ENCODE measurements around the gene RTN4.

RTN4 gene

GRCh38 chr2:55048508-55049042 is 1.7 kb downstream of the RTN4 start:
- Histone ChIP-seq H3K4me1 (ENCODE audit: insufficient read depth, low read length) (peaks cover 62% of the 10 kb centered on the region), H3K27ac (ENCODE audit: low read length) (peak overlapping the region; percentile 92), H3K27me3 (ENCODE audit: insufficient read depth, low read length, poor library complexity) (no peaks in the 10 kb centered on the region), H3K9ac (ENCODE audit: low read depth, low read length) (peak overlapping the region; percentile 79), H3K79me2 (ENCODE audit: insufficient read depth, low read length) (peaks cover 92% of the 10 kb centered on the region), H3K36me3 (ENCODE audit: insufficient read depth, low read length) (peaks cover 19% of the 10 kb centered on the region), H2AFZ (ENCODE audit: low read depth, low read length) (peak overlapping the region; percentile 68; the same call in 1 of the 2 replicates), H3K9me3 (ENCODE audit: insufficient read depth, low read length, severe bottlenecking) (no peaks in the 10 kb centered on the region), H3K4me2 (ENCODE audit: insufficient read depth, low read length) (peak overlapping the region; percentile 82), H4K20me1 (ENCODE audit: insufficient read depth, low read length) (peaks cover 44% of the 10 kb centered on the region), H3K4me3 (ENCODE audit: low read depth in 1 of 2, low read length in 2 of 2) (peak overlapping the region; percentile 76 to 82; a peak in 3 of 4 replicates)
- ATAC-seq (ENCODE audit: insufficient read depth, low read depth) (no peak), DNase-seq (no peak)
- TF ChIP-seq, protein P1, sequence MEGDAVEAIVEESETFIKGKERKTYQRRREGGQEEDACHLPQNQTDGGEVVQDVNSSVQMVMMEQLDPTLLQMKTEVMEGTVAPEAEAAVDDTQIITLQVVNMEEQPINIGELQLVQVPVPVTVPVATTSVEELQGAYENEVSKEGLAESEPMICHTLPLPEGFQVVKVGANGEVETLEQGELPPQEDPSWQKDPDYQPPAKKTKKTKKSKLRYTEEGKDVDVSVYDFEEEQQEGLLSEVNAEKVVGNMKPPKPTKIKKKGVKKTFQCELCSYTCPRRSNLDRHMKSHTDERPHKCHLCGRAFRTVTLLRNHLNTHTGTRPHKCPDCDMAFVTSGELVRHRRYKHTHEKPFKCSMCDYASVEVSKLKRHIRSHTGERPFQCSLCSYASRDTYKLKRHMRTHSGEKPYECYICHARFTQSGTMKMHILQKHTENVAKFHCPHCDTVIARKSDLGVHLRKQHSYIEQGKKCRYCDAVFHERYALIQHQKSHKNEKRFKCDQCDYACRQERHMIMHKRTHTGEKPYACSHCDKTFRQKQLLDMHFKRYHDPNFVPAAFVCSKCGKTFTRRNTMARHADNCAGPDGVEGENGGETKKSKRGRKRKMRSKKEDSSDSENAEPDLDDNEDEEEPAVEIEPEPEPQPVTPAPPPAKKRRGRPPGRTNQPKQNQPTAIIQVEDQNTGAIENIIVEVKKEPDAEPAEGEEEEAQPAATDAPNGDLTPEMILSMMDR (IDR thresholded peaks at IDR 0.05; ENCODE audit: borderline replicate concordance, extremely low read depth, low read length, poor library complexity, severe bottlenecking), result no peak
- TF ChIP-seq EZH2 (IDR thresholded peaks at IDR 0.05; ENCODE audit: borderline replicate concordance, low read depth, low read length, severe bottlenecking), result no peak

- H4K20me1 ChIP-seq (ENCODE audit: insufficient read depth, low read length), result peaks cover 50% of the 10 kb centered on the region
Observed at GRCh38 chr2:55047677-55048299, 2.5 kb downstream of the RTN4 start.

DNA sequence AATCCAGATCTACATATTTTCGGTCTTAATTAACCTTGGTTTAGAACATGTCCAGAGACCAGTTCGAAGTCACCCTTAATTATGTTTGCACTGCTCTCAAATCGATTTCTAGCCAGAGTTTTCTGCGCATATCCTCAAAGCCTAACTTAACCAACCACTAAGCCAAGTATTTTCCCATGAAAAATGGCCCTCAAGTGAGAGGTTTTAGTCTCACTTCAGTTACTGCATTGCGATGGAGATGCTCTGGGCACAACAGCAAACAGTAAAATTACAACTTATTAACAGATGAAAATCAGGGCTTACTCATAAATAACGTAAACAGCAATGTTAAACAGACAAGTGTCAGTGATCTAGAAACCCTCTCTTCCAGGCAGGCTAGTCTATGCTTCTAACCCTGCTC is 4.5 kb downstream of the RTN4 start:
- Histone ChIP-seq H3K4me2 (ENCODE audit: insufficient read depth, low read length) (peak overlapping the region; percentile 82), H2AFZ (ENCODE audit: low read depth, low read length) (no peak overlapping the region), H3K27ac (ENCODE audit: low read length) (peak overlapping the region; percentile 27; the same call in 1 of the 2 replicates), H3K4me1 (ENCODE audit: insufficient read depth, low read length) (peaks cover 42% of the 10 kb centered on the region), H3K9ac (ENCODE audit: low read depth, low read length) (no peak overlapping the region), H3K9me3 (ENCODE audit: insufficient read depth, low read length, severe bottlenecking) (no peaks in the 10 kb centered on the region), H3K79me2 (ENCODE audit: insufficient read depth, low read length) (peaks cover 95% of the 10 kb centered on the region), H3K36me3 (ENCODE audit: insufficient read depth, low read length) (peaks cover 19% of the 10 kb centered on the region), H4K20me1 (ENCODE audit: insufficient read depth, low read length) (peaks cover 52% of the 10 kb centered on the region), H3K4me3 (ENCODE audit: low read depth in 1 of 2, low read length in 2 of 2) (peak overlapping the region in 1 of 2 experiments; percentile 43; a peak in 2 of 4 replicates), H3K27me3 (ENCODE audit: insufficient read depth, low read length, poor library complexity) (no peaks in the 10 kb centered on the region)
- no peak for ATAC-seq (ENCODE audit: insufficient read depth, low read depth)
- TF ChIP-seq, protein P1 (IDR thresholded peaks at IDR 0.05; ENCODE audit: borderline replicate concordance, extremely low read depth, low read length, poor library complexity, severe bottlenecking), result no peak
- no peak for TF ChIP-seq EZH2 (IDR thresholded peaks at IDR 0.05; ENCODE audit: borderline replicate concordance, low read depth, low read length, severe bottlenecking)
- no peak for DNase-seq

More at GRCh38 chr2:55047677-55048299, 2.5 kb downstream of the RTN4 start:
- no peaks in the 10 kb centered on the region for H3K27me3 ChIP-seq (ENCODE audit: insufficient read depth, low read length, poor library complexity)
- peak overlapping the region; percentile 82 for H3K4me2 ChIP-seq (ENCODE audit: insufficient read depth, low read length)
- peak overlapping the region; percentile 79 for H3K9ac ChIP-seq (ENCODE audit: low read depth, low read length)
- peaks cover 54% of the 10 kb centered on the region for H3K4me1 ChIP-seq (ENCODE audit: insufficient read depth, low read length)
- H3K36me3 ChIP-seq (ENCODE audit: insufficient read depth, low read length), result peaks cover 19% of the 10 kb centered on the region
- DNase-seq (peak; percentile 24), ATAC-seq (ENCODE audit: insufficient read depth, low read depth) (no peak)
- peak overlapping the region; percentile 70 for H3K27ac ChIP-seq (ENCODE audit: low read length)
- H3K4me3 ChIP-seq (ENCODE audit: low read depth in 1 of 2, low read length in 2 of 2), result peak overlapping the region; percentile 8 to 76; a peak in 3 of 4 replicates
- no peaks in the 10 kb centered on the region for H3K9me3 ChIP-seq (ENCODE audit: insufficient read depth, low read length, severe bottlenecking)
- no peak overlapping the region for H2AFZ ChIP-seq (ENCODE audit: low read depth, low read length)
- peaks cover 94% of the 10 kb centered on the region for H3K79me2 ChIP-seq (ENCODE audit: insufficient read depth, low read length)
- TF ChIP-seq, protein P1 (IDR thresholded peaks at IDR 0.05; ENCODE audit: borderline replicate concordance, extremely low read depth, low read length, poor library complexity, severe bottlenecking), result no peak
- no peak for TF ChIP-seq EZH2 (IDR thresholded peaks at IDR 0.05; ENCODE audit: borderline replicate concordance, low read depth, low read length, severe bottlenecking)
